ENCODE data around the gene KCND1.

Gene KCND1

DNA sequence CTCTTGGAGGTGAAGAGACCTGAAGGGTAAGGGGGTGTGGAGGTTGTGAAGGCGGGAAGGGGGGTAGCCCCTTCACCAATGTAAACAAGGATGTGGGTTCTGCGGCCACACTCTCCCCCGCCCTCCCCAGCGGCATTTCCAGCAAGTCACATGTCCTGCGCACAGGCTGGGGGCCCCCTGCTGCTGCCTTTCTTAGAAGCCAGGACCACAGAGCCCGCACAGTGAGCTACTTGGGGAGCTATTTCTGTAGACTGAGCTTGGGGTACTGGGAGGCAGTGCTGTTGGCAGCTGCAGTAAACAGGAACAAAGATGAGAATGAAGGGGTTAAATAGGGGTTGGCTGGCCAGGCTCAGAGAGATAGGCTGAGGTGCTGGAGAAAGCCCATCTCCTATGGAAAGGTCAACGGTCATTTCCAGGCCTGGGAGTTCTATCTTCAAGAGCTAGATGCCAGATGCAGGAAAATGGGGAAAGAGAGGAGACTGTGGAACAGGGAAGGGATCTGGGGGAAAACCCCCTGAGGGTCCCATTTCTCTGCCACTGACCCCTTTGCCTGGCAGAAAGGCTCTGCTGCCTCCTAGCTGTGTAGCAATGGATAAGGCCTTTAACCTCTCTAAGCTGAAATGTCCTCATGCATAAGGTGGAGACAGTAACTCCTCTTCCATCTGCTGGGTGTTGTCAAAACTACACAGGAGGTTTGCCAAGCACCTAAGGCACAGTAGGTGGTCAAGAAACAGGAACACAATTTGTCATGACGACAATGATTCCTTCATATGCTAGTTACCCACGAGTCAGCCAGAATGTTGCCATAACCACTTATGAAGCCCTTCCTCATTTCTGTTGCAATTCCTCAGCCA is 34.4 kb downstream of the KCND1 start:
- DNase-seq: peak; percentile 41 to 85 (median 68)

DNA sequence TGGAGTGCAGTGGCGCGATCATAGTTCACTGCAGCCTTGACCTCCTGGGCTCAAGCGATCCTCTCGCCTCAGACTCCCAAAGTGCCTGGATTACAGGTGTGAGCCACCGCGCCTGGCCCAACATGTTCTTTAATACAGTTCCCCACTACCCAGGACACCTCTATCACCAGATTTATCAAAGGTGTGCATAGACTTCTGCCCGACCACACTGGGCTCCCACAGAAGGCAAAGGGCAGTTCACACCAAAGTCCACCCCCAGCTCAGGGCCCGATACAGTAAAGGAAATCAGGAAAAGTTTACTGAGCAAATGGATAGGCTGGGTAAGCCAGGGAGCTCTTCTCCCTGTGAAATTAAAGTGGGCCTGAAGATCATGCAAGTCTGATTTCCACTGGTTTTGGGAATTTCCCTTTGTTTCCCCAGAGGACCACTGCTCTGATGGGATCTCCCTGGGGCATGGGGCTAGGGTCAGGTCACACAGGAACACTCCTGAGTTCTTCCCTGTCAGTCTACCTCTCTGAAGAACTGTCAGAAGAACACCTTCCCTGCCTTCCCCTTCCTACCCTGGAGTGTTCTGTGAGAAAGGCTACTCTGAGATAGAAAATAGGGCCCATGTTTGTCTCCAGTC is 35.1 kb downstream of the KCND1 start:
- DNase-seq: no peak

DNA sequence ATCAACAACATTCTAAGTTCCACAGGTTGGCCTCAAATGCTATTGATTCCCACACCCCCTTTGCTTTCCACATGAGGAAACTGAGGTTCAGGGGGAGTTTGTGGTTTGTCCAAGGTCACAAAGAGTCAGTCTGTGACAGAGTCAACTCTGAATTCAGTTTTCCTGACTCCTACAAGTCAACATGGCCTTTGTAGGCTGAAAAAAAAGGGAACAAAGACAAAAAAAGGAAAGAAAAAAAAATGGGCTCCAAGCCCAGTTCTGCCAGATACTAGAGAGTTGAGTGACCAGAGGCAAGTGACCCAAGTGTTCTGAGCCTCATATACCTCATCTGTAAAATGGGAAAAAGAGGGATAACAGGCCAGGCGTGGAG is 36.4 kb downstream of the KCND1 start:
- no peak for DNase-seq

DNA sequence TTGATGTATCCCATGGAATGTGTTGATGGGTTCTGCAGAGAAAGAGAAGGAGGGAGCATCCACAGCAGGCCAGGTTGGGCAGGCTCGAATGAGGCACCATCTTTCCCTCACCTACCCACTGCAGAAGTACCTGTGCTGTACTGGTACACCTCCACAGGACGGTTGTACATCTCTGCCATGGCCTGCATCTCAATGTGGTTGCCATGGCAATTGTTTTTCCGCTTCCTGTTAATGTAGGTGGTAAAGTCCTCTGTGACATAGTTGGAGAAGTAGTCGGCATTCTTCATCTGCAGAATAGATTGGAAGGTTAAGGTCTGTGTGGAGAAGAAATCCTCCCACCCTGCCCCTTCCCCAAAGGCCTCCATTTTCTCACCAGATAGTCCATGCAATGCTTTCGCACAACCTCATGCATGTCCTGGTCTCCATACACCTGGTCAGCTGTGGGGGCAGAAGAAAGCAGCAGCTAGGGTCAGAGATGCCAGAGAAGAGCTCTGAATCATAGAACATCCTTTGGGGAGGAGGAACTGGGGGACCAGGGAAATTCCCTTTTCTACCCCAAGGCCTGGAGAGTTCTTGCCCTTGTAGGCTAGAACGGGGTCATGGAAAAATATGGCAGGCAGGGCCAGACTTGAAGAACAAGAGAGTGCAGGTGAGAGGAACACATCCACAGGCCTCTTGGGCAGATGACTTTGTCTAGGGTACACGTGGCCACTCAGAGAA is 36.9 kb downstream of the KCND1 start:
- DNase-seq: no peak

DNA sequence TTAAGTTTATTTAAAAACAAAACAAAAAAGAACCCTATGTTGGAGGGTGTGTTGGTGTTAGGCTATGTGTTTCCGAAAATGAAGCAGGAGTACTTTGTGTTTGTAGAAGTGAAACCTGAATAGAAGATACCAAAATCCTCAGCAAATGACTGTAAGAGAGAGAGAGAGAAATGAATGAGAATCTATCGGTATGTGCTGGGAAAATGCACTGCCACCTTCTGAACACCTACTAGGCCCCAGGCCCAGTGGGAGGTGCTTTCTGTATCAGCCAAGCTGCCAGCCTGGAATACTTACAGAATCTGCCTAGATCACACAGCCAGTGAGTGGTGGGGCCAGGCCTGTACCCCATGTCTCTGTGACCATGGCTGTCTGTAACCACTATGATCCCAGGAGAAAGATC is 37.9 kb downstream of the KCND1 start:
- no peak for DNase-seq

DNA sequence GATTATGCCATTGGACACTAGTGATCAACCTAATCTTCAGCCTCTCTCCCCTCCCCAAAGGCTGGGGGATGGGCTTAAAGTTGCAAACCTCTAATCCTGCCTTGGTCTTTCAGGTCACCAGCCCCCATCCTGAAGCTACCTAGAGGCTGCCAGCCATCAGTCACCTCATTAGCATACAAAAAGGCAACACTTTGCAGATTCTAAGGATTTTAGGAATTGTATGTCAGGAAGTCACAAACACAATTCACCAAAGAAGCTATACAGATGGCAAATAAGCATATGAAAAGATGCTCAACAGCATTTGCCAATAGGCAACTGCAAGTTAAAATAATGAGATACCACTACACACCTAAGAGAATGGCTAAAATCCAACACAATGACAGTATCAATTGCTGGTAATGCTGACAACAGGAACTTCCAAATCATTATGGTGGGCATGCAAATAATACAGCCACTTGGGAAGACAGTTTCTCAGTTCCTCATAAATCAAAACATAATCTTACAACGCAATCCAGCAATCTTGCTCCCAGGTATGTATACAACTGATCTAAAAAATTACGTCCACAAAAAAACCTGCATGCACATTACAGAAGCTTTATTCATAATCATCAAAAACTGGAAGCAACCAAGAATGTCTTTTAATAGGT is 43.8 kb downstream of the KCND1 start:
- DNase-seq: no peak

DNA sequence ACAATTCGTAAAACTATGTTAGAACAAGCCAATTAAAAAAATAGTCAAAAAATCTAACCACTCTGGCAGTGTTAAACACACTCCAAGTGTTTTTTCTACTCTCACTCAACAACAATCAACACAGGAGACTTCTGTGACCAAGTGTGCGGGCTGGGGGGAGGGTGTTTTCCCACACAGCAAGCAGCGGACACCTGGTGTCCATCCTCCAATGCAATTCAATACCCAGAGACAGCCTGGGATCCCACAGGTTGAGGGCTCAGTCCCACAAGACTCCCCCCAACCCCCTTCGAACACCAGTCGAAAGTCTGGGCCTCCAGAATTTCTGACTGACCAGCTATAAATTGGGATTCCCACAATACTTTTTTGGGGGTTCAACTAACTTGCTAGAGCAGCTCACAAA is 44.5 kb downstream of the KCND1 start:
- no peak for DNase-seq

DNA sequence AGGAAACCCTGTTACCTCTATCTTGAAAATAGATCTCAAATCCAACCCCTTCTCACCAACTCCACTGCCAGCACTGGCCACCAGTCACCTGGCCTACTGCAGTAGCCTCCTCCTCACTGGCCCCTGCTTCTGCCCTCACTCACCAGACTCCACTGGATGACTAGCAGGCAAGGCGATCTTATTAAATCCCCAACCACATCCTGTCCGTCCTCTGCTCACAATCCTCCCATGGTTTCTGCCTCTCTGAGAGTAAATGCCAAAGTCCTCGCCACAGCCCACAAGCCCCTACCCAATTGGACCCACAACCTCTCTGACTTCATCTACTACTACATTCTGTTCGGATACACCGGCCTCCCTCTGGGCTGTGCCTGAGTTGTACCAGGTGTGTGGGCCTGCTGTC is 47.4 kb downstream of the KCND1 start:
- no peak for DNase-seq

DNA sequence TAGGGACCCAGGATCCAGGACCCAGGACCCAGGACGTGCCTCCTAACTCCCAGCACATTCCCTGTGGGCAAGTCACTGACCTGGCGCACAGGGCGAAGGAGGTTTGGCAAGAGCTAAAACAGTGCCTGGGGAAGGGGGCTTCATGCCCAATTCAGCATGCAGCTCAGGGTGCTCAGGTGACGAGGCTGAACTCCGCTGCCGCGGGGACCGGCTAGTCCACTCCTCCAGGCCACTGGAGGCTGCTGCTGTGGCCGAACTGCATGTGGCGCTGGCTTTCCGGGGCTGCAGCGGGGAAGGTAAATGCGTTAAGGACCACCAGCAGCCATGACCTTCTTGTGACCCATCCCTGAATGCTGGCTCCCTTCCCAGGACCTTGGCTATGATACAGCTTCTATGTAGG is 47.9 kb downstream of the KCND1 start:
- DNase-seq: no peak

DNA sequence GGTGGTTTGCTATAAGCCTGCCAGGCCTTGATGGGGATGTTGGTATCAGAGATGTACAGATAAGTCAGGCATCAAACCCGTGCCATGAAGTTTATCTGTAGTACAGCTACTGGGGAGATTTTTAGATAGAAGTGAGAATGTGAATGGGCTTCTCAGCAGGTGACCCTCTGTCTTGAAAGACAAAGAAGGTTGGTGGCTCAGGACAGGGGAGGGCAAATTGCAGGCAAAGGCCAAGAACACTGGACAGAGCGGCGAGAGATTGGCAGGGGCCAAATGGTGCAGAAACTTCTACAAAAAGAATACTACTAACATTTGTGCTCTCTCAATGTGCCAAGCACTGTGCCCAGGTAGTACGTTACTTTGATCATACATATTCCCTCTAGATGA is 50.9 kb downstream of the KCND1 start:
- no peak for DNase-seq

DNA sequence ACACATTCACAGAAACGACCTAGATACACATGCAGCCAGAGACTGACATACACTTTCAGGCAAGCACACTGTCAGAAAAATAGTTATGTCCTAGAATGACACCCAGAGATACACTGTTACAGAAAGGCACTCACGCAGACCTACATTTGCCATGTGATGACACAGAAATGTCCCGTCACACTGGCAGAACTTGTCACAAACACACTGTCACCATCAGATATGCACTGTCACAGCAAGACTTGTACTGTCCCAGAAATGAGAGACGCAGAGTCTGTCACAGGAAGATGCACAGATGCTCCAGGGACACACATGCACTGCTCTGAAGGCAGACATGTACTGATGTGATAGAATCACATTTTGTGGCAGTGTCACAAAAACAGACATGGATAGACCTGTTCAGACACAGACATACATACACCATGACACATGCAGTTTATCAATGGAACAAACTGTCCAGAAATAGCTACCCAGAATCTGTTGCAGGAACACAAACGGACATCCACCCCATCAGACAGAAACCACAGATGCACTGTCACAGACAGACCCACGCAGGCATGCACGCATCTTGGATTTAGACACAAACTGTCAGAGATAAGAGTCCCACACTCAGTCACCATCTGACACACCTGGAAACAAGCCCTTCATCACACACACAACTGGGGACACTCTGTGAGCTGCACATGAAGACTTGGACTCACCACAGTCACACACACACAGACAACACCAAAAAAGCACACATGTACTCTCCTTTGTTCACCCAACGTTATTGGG is 51.5 kb downstream of the KCND1 start:
- peak in 1 of 4 experiments; percentile 17 for DNase-seq

DNA sequence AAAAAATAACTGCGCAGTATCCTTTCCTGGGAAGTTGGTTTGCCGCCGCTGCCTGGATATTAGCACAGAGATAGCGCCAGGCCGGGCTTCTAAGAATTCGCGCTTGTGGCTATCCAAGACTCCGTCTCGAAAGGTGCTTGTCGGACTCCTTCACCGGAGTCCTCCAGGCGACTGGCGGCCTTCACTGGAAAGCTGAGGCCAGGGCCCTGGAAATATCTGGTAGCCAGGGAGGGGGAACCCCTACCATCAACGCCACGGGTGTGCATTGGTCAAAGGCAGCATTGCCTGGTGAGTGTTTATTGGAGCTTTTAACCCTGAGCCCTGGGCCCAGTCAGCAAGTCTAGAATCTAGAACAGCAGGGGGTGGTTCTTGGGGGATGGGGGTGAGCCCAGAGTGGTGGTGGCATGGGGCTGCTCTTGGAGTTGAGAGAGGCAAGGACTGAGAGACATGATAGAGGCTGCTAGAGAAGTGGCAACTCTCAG is 52.2 kb downstream of the KCND1 start:
- DNase-seq: peak in 1 of 4 experiments; percentile 42

DNA sequence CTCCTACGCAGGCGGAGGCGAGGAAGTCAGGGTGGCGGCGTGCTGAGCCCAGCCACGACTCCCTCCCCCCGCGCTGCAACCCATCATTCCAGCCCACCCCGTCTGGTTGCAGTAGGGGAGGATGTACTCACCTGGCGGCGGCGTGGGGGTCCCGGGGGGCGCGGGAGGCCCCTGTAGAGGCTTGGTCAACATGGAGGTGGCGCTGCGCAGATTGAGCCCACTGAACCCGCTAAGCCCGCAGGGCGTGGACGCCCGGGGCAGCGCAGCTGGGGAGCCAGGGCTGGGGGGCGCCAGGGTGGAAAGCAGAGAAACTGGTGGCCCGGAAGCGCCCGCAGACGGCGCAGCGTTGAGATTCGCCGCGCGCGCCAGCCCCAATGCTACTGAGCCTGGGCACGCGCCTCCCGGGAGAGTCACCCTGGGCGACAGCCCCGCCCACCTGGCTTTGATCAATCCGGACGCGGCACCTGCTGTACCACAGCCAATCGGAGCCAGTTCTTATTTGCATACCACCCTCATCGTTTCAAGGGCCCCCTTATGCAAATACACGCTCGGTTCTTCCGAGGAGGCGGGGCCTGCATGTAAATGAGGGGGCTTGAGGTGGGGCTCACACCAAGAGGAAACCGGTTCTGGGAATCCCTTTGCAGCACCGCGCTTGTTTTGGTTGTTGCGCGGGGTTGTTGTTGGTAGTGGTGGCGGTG is 52.9 kb downstream of the KCND1 start, which contains the start of gene PIM2:
PIM2 (minus strand) TSS at position 382 of the 698 bp plus-strand sequence; CDS start at position 192, 190 bp downstream.
- peak; percentile 59 to 90 (median 77) for DNase-seq

DNA sequence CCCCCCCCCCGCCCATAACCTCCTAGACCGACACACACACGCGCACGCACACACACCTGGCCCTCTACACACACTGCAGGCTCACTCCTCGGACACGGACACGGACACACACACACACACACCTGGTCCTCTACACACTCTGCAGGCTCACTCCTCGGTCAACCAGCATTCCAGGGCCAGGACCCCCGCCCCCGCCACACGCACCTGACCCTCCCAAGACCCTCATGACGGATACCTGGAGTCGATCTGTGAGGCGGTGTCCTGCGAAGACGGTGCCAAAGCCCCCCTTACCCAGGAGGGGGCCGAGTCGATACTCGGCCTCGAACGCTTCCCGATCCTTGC is 53.4 kb downstream of the KCND1 start:
- no peak for DNase-seq

DNA sequence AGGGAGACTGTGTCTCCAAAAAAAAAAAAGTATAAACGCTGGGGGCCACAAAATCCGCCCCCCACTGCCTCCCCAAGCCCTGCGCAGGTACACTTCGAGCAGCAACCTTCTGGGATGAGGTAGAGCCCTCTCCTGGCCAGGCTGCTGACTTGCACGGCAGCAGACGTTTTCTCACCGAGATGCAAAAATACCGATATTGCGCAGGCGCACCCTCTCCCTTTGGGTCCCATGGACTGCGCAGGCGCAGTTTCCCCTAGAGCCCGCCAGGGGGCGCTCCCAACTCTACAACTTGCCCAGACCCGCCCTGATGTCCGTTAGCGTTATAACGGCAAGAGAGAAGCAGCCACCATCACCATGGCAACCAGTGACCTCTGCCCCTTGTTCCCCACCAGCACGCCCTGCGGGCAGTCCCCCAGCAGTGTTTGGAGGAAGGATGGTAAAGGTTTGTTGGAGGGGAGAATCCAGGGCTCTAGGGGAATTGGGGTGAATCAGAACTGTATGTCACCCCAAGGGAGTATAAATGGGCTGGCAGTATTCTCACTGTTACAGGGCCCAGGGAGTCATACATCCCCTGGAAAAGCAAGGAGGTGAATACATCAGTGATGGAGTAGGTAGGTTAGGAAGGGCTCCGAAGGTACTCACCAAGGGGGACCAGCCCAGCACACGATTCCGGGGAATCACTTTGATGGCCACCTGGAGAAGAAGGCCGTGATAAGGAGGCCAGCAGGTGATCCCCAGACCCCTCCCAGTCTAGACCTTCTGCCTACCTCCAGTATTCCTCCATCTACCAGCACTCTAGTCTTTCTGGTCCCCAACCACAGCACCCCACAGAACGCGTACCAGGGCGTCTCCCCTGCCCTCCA is 54.3 kb downstream of the KCND1 start:
- peak; percentile 52 to 84 (median 74) for DNase-seq

DNA sequence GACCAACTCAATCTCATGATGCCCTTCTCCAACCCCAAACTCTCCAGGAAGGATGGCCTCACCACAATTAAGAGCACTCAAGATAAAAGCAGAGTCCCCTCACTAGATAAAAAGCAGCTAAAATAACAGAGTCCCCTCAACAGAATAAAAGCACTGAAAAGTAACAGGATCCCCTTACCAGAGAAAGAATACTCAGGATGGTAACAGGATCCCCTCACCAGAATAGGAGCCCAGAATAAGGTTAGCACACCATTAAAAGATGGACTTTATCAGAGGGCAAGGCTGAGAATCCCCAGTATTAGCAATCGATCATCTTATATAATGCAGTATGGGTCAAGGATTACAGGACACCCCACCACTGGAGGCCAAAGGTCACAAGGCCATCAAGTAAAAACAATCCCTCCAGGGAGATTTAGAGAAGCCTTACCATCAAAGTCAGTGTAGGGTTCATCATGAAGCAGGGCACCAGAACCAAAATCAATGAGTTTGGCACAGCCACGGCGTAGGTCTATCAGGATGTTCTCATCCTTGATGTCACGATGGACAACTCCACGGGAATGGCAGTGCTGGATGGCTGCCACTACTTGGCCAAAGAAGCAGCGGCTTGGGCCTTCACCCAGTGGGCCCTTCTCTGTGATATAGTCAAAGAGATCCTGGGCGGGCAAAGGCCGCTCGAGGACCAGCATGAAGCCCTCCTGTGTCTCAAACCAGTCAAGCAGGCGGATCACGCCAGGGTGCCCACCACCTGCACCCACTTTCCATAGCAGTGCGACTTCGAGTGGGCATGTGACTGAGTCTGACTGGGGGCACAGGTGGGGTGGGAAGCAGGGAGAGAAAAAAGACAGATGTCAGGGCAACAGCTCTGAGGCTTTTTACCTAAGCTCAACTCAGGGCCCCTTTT is 56.8 kb downstream of the KCND1 start:
- no peak for DNase-seq

DNA sequence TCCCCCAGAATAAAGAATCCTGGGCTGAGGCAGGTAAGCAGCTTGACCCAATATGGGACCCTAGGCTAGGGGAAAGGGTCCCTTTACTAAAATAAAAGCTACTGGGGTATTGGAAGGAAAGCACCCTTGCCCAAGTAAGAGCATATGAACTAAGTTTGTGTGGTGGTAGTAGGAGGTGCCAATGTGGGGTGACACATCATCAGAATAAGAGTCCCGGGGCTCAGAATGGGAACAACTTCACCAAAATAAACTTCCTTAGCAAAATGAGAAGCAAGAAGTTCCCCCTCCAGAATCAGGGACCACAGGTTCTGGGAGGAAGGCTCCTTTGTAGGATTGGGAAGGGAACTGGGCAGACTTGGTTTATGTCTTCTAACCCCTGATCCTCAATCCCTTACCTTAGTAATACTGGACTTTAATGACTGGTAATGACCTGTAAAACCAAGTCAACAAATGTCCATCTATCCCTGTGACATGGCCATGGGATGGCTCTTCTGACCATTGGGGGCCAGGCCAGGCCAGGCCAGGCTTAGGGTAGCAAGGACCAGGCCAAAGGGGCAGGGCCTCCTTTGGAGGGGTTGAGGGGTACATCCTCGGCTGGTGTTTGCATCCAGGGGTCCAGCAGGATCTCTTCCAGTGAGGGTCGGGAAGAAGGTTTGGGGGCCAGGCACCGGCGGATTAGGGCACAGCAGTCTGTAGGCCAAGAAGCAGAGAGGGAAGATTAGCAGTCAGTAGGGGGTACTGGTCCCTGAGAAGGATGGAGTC is 57.9 kb downstream of the KCND1 start:
- no peak for DNase-seq

DNA sequence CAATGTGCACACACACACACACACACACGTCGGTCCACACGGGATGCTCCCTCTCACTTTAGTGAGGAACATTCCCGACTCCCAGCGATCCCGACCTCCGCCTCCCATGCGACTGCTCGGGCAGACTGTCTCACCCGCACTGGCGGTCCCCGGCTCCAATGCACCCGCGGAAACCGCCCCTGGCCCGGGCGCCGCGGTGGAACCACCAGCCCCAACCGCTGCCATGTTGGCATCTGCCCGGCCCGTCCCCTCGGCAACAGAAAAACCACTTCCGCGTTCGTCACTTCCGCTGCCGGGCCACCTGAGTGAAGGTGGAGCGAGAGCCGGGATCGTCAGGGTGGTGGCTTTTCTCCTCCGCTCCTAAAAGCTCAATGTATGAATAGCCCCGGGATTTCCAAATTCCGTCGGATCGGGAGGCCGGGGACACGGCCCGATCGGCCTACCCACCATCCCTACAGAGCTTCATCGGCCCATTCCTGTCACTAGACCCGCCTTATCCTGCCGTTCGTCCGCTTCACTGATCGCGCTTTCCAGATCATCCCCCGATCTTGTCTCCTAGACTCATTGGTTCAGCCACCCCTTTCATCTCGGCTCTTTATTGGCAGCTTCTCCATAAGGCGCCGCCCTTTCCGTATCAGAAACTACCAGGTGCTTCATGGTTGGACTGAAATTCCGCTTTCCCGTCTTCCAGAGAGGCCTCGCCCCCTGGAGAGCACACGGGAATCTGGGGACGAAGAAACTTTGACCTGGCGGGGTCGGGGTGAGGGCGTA is 60.0 kb downstream of the KCND1 start, which contains the start of gene SLC35A2:
SLC35A2 (minus strand) TSS at position 235 of the 771 bp plus-strand sequence; CDS start at position 225, 10 bp downstream.
- DNase-seq: peak; percentile 51 to 84 (median 68)
